HCEC 1CT (cell line): ENCODE measurements around the gene KIF22.
"Not testable (repeated sequence)": the region's sequence is repeated elsewhere in the genome, so short reads cannot be mapped to it uniquely, and the experiment has no call there.

ENCODE experiments used
- DNase-seq: peaks from one replicate; pipeline ENCODE4 v3.0.0-alpha.2; 2017

The KIF22 gene

GRCh38 chr16:29767062-29767461, 23.5 kb upstream of the KIF22 start:
- DNase-seq = no peak

GRCh38 chr16:29769507-29769906, 21.0 kb upstream of the KIF22 start:
- DNase-seq = no peak

DNA sequence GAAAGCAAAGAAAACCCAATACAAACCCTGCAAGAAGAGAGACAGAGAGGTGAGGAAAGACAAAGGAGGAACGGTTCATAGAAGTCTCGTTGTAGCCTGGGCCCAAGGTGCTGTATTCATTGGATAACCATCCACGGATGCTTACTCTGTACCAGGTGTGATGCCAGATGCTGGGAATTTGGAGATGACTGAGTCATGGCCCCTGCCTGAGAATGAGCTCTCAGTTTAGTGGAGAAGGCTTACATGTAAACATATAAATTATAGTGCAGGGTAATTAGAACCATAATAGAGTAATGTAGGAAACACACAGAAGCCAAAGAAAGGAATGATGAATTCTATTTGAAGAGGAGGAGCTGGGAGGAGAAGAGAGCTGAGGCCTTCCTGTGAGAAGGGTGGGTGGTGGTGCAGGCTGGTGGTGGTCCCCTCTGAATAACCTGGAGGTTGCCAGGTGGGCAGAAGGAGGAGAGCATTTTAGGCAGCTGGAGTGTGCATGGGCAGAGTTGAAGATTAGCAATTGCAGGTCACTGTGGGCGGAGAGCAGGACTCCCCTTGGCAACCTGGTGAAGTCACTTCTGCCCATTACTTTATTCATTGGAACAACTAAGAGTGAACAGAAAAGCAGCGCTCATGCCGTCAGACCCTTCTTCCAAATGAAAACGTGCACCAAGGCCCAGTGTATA, 20.2 kb upstream of the KIF22 start:
- no peak for DNase-seq

DNA sequence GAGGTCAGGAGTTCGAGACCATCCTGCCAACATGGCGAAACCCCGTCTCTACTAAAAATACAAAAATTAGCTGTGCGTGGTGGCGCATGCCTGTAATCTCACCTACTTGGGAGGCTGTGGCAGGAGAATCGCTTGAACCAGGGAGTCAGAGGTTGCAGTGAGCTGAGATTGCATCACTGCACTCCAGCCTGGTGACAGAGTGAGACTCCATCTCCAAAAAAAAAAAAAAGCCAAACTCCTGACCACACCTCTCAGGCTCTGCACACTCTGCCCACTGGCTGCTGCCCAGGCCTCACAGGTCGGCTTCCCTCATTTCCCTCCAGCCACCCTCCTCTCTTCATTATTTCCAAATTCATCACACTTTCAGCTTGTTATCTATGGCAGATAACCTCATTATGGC, 18.2 kb upstream of the KIF22 start:
- DNase-seq = not testable (repeated sequence)

- DNase-seq = no peak
Observed at GRCh38 chr16:29774730-29775129, 15.8 kb upstream of the KIF22 start.

GRCh38 chr16:29775742-29776408, 14.7 kb upstream of the KIF22 start:
- no peak for DNase-seq

GRCh38 chr16:29777576-29778350, 12.8 kb upstream of the KIF22 start, which contains the start of gene ZG16:
TSS of gene ZG16 (plus strand) at chr16:29778256. CDS start at chr16:29779267, 1,011 bp downstream.
- no peak for DNase-seq

DNA sequence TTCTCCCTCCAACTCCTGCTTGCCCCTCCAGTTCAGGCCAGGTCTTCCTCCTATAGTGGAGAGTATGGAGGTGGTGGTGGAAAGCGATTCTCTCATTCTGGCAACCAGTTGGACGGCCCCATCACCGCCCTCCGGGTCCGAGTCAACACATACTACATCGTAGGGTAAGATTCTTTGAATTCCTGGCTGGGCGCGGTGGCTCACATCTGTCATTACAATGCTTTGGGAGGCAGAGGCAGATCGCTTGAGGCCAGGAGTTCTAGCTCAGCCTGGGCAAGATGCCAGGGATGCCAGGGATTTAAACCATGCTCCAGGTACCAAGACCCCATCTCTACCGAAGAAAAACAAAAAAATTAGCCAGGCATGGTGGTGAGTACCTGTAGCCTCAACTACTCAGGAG, 11.1 kb upstream of the KIF22 start:
- DNase-seq = no peak

GRCh38 chr16:29783094-29783953, 7.2 kb upstream of the KIF22 start:
- DNase-seq = not testable (repeated sequence)

DNA sequence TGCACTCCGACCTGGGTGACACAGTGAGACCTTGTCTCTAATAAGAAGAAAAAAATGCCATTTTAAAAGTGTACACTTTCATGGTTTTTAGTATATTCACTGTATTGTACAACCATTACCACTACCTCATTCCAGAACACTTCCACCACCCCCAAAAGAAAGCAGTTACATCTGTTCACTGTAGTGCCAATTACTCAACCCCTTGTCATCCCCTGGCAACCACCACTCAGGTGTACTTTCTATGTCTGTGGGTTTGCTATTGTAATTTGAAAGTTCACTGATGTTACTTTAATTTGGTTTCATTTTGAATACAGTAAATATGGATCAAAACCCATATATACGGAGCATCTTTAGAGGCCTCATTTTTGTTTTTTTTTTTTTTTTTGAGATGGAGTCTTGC, 6.4 kb upstream of the KIF22 start:
- DNase-seq = no peak

DNA sequence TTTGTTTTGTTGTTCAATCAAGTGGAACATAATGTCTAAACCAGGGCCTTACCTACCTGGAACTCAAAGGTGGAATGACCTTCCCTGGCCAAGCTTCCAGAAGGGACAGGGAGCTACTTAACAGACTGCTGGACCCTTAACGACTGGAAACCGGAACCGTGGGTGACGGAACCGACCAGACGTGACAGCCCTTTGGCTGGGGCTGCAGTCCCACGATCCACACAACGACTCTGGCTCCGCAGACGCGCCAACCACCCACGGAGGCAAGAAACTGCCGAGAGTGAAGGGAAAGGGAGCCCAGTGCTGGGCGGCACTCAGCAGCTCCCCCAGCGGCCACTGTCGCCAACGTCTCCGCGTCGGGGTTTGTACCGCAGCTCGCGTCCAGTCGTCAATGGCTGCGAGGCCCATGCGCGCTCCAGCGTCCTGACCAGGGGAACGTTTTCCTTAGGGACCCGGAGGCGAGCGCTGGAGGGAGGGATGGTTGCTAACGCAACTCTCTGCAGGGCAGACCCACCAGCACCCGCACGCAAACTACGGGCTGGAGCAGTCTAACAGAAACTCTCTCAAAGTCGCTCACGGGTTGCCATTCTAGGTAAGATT, 5.5 kb upstream of the KIF22 start:
- peak; percentile 32 for DNase-seq

DNA sequence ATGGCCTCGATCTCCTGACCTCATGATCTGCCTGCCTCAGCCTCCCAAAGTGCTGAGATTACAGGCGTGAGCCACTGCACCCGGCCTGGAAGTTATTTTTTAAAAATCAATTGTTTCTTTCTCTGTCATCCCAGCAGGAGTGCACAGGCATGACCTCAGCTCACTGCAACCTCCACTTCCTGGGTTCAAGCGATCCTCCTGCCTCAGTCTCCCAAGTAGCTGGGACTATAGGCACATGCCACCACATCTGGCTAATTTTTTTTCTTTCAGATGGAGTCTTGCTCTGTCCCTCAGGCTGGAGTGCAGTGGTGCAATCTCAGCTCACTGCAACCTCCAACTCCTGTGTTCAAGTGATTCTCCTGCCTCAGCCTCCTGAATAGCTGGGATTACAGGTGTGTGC, 3.4 kb upstream of the KIF22 start:
- DNase-seq = not testable (repeated sequence)

GRCh38 chr16:29789775-29790182, 772 bp upstream of the KIF22 start:
- DNase-seq = no peak

- no peak for DNase-seq
Observed at GRCh38 chr16:29790949-29791844, 646 bp downstream of the KIF22 start.

GRCh38 chr16:29791845-29792807, 1.6 kb downstream of the KIF22 start:
- no peak for DNase-seq

- not testable (repeated sequence) for DNase-seq
Observed at GRCh38 chr16:29793153-29793552, 2.6 kb downstream of the KIF22 start.

DNA sequence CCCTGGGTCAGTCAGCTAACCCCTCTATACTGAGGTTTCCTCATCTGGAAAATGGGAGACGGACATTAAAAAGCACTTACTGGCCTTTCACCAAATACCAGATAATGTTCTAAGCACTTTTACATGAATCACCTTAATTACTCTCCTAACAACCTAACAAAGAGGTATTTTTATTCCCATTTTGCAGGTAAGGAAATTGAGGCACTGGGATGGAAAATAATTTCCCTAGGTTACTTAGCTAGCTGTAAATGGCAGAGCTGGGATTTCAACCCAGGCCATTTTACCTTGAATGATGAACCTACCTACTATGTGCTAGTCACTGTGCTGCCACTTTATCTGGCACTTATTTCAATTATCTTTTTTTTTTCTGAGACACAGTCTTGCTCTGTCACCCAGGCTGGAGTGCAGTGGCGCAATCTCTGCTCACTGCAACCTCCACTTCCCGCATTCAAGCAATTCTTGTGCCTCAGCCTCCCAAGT, 3.7 kb downstream of the KIF22 start:
- no peak for DNase-seq

DNA sequence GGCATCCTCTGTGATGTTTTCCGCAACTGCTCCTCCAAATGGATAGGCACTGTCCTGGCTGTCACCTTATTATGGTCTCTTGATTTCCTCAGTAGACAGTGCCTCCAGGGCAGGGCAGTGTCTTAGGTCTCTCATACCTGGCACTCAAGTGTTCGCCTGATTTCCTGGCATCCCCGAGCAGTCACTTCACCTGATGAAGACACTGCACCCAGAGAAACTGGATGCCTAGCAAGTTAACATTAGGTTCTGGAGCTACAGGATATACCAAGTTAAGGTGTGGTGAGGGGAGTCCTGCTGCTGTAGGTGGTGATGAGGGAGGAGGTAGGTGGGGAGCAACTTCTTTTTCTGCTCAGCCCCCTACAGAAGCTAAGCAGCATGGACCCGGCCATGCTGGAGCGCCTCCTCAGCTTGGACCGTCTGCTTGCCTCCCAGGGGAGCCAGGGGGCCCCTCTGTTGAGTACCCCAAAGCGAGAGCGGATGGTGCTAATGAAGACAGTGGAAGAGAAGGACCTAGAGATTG, 11.9 kb downstream of the KIF22 start:
- DNase-seq = no peak

DNA sequence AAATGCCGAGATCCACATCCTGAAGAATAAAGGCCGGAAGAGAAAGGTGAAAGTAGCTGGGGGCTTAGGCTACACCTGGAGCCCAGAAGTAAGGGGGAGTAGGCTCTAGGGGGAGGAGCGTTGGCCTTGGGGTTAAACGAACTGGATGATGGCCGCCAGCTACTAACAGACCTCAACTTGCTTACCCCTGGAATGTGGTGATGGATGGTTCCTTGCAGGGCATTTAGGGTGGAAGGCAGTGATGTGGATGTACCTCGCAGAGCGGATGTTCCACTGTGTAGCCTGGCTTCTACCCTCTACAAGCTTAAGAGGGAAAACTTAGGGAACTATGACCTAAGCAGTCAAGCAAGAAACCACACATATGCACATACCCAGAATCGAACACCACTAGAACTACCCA, 13.5 kb downstream of the KIF22 start:
- DNase-seq = no peak
